Measurements from ENCODE around the gene PTGS2.

The PTGS2 gene

DNA sequence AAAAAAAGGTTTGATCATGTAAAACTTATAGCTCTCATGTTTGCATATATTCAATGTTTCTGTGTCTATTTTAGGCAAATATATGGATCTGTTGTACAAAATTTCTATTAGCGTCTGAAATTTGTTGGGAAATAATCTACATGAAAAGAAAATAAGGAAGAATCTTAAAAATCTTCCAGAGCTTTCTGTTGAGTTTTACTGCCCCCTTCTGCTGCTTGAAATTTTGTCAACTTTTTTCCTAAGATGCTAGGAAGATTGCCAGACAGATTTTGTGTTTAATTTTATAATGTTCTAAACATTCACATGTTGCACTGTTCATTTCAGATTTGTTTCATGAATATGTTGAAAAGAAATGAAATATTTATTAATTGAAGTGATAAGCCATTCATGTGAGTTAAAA lies 2.5 kb upstream of the PTGS2 start:
- Histone ChIP-seq H3K27ac (ENCODE audit: low read depth, low read length) (no peak overlapping the region), H3K79me2 (ENCODE audit: insufficient read depth, low read length) (no peaks in the 10 kb centered on the region), H3K4me2 (ENCODE audit: low read depth, low read length, poor library complexity, severe bottlenecking) (no peak overlapping the region), H3K36me3 (ENCODE audit: low read length) (no peaks in the 10 kb centered on the region), H3K9me3 (ENCODE audit: insufficient read depth, low read length) (no peaks in the 10 kb centered on the region), H3K27me3 (ENCODE audit: low read length) (no peaks in the 10 kb centered on the region), H4K20me1 (ENCODE audit: low read depth, low read length) (no peaks in the 10 kb centered on the region), H3F3A (ENCODE audit: insufficient read depth) (no peaks in the 10 kb centered on the region), H3K4me3 (ENCODE audit: insufficient read depth, low read length, poor library complexity, severe bottlenecking) (no peak overlapping the region), H3K9me2 (replicated peaks; ENCODE audit: insufficient read depth, low read length) (no peaks in the 10 kb centered on the region), H2AFZ (ENCODE audit: low read depth, low read length, severe bottlenecking) (no peak overlapping the region), H3K9ac (ENCODE audit: low read length) (no peak overlapping the region)
- TF ChIP-seq EZH2phosphoT487 (conservative IDR thresholded peaks at IDR 0.05; ENCODE audit: low read length): no peak
- TF ChIP-seq, protein P1, sequence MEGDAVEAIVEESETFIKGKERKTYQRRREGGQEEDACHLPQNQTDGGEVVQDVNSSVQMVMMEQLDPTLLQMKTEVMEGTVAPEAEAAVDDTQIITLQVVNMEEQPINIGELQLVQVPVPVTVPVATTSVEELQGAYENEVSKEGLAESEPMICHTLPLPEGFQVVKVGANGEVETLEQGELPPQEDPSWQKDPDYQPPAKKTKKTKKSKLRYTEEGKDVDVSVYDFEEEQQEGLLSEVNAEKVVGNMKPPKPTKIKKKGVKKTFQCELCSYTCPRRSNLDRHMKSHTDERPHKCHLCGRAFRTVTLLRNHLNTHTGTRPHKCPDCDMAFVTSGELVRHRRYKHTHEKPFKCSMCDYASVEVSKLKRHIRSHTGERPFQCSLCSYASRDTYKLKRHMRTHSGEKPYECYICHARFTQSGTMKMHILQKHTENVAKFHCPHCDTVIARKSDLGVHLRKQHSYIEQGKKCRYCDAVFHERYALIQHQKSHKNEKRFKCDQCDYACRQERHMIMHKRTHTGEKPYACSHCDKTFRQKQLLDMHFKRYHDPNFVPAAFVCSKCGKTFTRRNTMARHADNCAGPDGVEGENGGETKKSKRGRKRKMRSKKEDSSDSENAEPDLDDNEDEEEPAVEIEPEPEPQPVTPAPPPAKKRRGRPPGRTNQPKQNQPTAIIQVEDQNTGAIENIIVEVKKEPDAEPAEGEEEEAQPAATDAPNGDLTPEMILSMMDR (IDR thresholded peaks at IDR 0.05; ENCODE audit: insufficient read depth, low read length, poor library complexity, severe bottlenecking): no peak

DNA sequence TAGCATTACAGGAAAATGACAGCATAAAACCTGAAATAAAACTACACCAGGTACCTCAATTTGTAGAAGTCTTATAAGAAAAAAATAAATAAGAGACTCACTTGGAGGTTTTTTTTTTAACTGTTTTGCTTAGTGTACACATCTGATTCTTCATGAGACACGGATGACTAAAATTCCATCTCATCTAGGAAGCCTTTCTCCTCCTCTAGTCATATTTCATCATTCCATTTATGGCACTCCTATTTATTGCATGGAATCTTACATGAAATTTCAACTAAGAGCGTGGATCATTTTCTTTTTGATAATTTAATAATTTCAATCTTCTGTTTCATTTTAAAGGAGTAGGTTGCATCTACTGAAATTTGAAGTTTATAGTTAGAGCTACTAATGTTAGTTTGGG lies 1.6 kb upstream of the PTGS2 start:
- no peaks in the 10 kb centered on the region for H3K9me3 ChIP-seq (ENCODE audit: insufficient read depth, low read length)
- H3K79me2 ChIP-seq (ENCODE audit: insufficient read depth, low read length): no peaks in the 10 kb centered on the region
- no peaks in the 10 kb centered on the region for H3K36me3 ChIP-seq (ENCODE audit: low read length)
- no peaks in the 10 kb centered on the region for H4K20me1 ChIP-seq (ENCODE audit: low read depth, low read length)
- H2AFZ ChIP-seq (ENCODE audit: low read depth, low read length, severe bottlenecking): no peak overlapping the region
- TF ChIP-seq, protein P1 (IDR thresholded peaks at IDR 0.05; ENCODE audit: insufficient read depth, low read length, poor library complexity, severe bottlenecking): no peak
- no peak for TF ChIP-seq EZH2phosphoT487 (conservative IDR thresholded peaks at IDR 0.05; ENCODE audit: low read length)
- no peak overlapping the region for H3K9ac ChIP-seq (ENCODE audit: low read length)
- no peak overlapping the region for H3K4me2 ChIP-seq (ENCODE audit: low read depth, low read length, poor library complexity, severe bottlenecking)
- H3K27ac ChIP-seq (ENCODE audit: low read depth, low read length): no peak overlapping the region
- H3F3A ChIP-seq (ENCODE audit: insufficient read depth): no peaks in the 10 kb centered on the region
- H3K9me2 ChIP-seq (replicated peaks; ENCODE audit: insufficient read depth, low read length): no peaks in the 10 kb centered on the region
- no peaks in the 10 kb centered on the region for H3K27me3 ChIP-seq (ENCODE audit: low read length)
- H3K4me3 ChIP-seq (ENCODE audit: insufficient read depth, low read length, poor library complexity, severe bottlenecking): no peak overlapping the region

DNA sequence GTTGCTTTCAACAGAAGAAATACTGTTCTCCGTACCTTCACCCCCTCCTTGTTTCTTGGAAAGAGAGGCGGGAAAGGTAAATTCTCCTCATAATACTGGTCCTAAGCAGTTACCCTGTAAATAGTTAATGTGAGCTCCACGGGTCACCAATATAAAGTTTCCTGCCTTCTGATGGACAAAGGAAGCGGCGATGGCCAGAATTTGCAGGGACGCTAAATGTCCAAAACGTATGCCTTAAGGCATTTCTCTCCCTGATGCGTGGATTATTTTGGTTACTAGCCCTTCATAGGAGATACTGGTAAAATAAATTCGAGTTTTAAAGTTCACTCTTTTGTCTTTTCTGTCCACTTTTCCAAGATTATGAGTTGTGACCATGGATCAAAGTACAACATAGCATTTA lies 898 bp upstream of the PTGS2 start:
- no peaks in the 10 kb centered on the region for H3K9me2 ChIP-seq (replicated peaks; ENCODE audit: insufficient read depth, low read length)
- H2AFZ ChIP-seq (ENCODE audit: low read depth, low read length, severe bottlenecking): no peak overlapping the region
- no peaks in the 10 kb centered on the region for H3K9me3 ChIP-seq (ENCODE audit: insufficient read depth, low read length)
- H3K27ac ChIP-seq (ENCODE audit: low read depth, low read length): no peak overlapping the region
- H3K79me2 ChIP-seq (ENCODE audit: insufficient read depth, low read length): no peaks in the 10 kb centered on the region
- H3K9ac ChIP-seq (ENCODE audit: low read length): no peak overlapping the region
- H4K20me1 ChIP-seq (ENCODE audit: low read depth, low read length): no peaks in the 10 kb centered on the region
- H3K4me2 ChIP-seq (ENCODE audit: low read depth, low read length, poor library complexity, severe bottlenecking): no peak overlapping the region
- no peaks in the 10 kb centered on the region for H3K27me3 ChIP-seq (ENCODE audit: low read length)
- H3F3A ChIP-seq (ENCODE audit: insufficient read depth): no peaks in the 10 kb centered on the region
- no peak for TF ChIP-seq EZH2phosphoT487 (conservative IDR thresholded peaks at IDR 0.05; ENCODE audit: low read length)
- TF ChIP-seq, protein P1 (IDR thresholded peaks at IDR 0.05; ENCODE audit: insufficient read depth, low read length, poor library complexity, severe bottlenecking): no peak
- H3K36me3 ChIP-seq (ENCODE audit: low read length): no peaks in the 10 kb centered on the region
- no peak overlapping the region for H3K4me3 ChIP-seq (ENCODE audit: insufficient read depth, low read length, poor library complexity, severe bottlenecking)

DNA sequence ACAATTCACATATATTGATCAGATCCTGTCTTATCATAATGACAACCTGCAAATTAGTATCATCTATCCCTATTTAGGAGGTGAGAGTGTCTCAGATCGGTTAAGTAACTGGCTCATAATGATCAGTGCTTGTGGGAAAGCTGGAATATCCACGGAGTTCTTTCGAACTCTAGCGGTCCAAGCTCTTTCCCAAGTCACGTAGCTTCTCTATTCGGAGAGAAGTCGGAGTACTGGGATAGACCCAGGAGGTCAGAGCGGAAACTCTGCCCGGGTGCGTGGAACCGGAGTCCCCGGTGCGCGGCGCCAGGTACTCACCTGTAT lies 339 bp downstream of the PTGS2 start:
- H3K4me3 ChIP-seq (ENCODE audit: insufficient read depth, low read length, poor library complexity, severe bottlenecking): no peak overlapping the region
- H3K36me3 ChIP-seq (ENCODE audit: low read length): no peaks in the 10 kb centered on the region
- no peak overlapping the region for H3K4me2 ChIP-seq (ENCODE audit: low read depth, low read length, poor library complexity, severe bottlenecking)
- H3K79me2 ChIP-seq (ENCODE audit: insufficient read depth, low read length): no peaks in the 10 kb centered on the region
- H2AFZ ChIP-seq (ENCODE audit: low read depth, low read length, severe bottlenecking): no peak overlapping the region
- H4K20me1 ChIP-seq (ENCODE audit: low read depth, low read length): no peaks in the 10 kb centered on the region
- TF ChIP-seq, protein P1 (IDR thresholded peaks at IDR 0.05; ENCODE audit: insufficient read depth, low read length, poor library complexity, severe bottlenecking): no peak
- TF ChIP-seq EZH2phosphoT487 (conservative IDR thresholded peaks at IDR 0.05; ENCODE audit: low read length): no peak
- no peaks in the 10 kb centered on the region for H3K9me3 ChIP-seq (ENCODE audit: insufficient read depth, low read length)
- no peaks in the 10 kb centered on the region for H3F3A ChIP-seq (ENCODE audit: insufficient read depth)
- H3K27ac ChIP-seq (ENCODE audit: low read depth, low read length): no peak overlapping the region
- H3K27me3 ChIP-seq (ENCODE audit: low read length): no peaks in the 10 kb centered on the region
- no peak overlapping the region for H3K9ac ChIP-seq (ENCODE audit: low read length)
- no peaks in the 10 kb centered on the region for H3K9me2 ChIP-seq (replicated peaks; ENCODE audit: insufficient read depth, low read length)
